CD4-positive, alpha-beta T cell treated with Interleukin-2 at 100 ng/mL for 4 hours (primary cell): ENCODE data around the gene YIPF4.
"Not testable (repeated sequence)": the region's sequence is repeated elsewhere in the genome, so short reads cannot be mapped to it uniquely, and the experiment has no call there.

Experiments used
- DNase-seq: peaks from one replicate; pipeline ENCODE4 v3.0.0-alpha.2; 2020; ENCODE audit warnings: low spot score

YIPF4 gene

GRCh38 chr2:32277674-32278477 is at the start of gene YIPF4:
Gene YIPF4, plus strand, starts transcription at chr2:32277904. Its CDS starts 252 bp downstream, at chr2:32278156.
- DNase-seq, result peak; percentile 94

DNA sequence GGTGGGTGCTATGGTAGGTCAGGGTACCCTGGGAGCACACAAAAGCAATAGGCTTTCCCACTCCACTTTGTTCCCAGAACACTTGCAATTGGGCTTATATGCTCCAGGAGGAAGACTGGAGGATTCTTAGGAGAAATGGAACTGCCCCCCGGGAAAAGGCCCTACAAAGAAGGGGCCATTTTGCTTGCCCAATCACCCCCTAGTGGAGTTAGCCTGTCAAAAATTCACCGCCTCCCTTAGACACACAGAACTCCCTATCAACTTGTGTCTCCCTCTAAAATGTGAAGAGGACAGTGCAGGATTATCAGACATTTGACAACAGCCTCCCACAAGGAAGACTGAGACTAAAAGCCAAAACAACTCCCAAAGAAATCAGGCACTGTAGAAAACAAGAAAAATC is 49.5 kb upstream of the YIPF4 start:
- DNase-seq, result no peak

DNA sequence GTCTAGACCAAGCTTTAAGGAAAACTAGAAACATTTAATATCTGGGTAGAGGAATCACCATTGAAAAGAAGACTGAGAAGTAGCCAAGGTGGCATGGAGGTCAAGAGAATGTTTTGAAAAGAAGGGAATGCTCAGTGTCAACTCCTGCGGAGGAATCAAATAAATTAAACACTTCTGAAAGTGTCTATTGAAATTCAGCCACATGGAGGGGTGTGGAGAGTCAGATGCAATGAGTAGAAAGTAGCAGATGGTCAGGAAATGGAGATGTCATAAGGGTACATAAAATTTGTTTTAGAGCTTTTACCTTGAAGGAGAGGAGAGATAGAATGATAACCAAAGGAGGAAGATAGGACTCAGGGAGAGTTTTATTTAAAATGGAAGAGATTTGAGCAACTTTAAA is 48.1 kb upstream of the YIPF4 start:
- no peak for DNase-seq

- no peak for DNase-seq
Observed at GRCh38 chr2:32231959-32232358, 45.7 kb upstream of the YIPF4 start.

DNA sequence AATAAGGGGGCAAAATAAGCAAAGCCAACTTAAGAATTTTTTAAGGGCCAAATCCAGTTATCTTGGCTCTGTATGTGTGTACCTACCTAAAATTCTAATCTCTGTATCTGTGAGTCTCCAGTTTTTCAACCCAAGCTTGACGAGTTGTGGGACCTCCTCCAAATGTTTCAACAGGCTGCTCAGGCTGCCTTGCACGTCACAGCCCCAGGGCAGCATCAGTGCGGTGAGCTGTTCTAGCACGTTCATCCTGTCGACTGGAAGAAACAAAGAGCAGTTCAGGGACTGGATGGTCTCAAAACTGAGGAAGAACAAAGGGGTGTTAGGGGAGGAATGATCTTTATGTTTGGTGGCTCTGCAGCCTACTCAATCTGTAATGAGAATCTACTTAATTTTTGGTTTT is 42.4 kb upstream of the YIPF4 start:
- no peak for DNase-seq

DNA sequence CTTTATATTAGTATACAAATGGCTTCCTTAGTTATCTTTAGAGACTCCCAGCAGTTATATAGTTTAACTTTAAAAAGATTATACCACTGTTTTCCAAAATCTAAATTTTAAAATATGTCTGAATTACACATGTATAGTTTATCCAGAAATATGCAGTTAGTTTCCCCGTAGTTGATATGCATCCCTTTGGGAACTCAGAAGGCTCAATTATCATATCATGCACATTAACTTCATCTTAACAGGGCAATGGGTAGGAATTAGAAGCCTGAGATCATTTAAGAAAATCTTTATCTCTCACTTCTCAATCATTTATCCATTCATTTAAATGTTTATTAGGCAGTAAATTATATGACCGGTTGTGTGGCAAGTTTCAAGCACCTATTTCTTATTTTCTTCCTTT is 40.2 kb upstream of the YIPF4 start:
- DNase-seq, result no peak

- no peak for DNase-seq
Observed at GRCh38 chr2:32237996-32238395, 39.7 kb upstream of the YIPF4 start.

GRCh38 chr2:32242331-32242730 is 35.4 kb upstream of the YIPF4 start:
- DNase-seq, result no peak

DNA sequence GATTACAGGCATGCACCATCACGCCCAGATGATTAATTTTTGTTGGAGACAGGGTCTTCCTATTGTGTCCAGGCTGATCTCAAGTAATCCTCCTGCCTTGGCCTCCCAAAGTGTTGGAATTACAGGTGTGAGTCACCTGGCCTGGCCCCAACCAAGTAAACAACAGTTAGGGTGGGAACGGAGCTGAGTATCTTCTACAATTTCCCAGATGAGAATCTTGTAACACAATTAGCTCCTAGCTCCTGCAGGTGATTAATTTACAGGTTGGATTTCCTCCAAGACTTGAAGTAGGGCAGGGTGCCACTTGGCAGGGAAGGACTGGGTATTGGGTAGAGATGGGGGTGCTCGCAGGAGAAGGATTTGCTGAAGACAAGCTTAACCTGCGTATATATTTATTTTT is 30.8 kb upstream of the YIPF4 start:
- no peak for DNase-seq

- no peak for DNase-seq
Observed at GRCh38 chr2:32248299-32248698, 29.4 kb upstream of the YIPF4 start.

GRCh38 chr2:32249731-32250236 is 27.9 kb upstream of the YIPF4 start:
- DNase-seq, result no peak

- DNase-seq, result no peak
Observed at GRCh38 chr2:32250290-32250689, 27.4 kb upstream of the YIPF4 start.

DNA sequence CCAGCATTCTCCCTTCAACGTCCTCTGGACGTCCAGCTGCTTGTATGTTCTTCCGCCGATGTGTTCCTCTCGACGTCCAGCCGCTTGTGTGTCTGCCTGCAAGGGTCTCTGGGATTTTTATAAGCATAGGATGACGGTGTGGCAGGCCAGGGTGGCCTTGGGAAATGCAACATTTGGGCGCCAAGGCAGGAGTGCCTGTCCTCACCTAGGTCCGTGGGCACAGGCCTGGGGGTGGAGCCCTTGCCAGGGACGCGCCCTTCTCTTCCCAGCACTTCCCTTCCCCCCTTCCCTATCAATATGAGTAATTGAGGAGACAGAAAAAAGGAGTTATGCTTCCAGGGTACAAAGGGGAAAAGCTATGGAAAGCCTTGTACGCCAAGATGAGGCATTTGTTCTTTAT is 19.5 kb upstream of the YIPF4 start:
- DNase-seq, result no peak

GRCh38 chr2:32260376-32260775 is 17.3 kb upstream of the YIPF4 start:
- DNase-seq, result no peak

DNA sequence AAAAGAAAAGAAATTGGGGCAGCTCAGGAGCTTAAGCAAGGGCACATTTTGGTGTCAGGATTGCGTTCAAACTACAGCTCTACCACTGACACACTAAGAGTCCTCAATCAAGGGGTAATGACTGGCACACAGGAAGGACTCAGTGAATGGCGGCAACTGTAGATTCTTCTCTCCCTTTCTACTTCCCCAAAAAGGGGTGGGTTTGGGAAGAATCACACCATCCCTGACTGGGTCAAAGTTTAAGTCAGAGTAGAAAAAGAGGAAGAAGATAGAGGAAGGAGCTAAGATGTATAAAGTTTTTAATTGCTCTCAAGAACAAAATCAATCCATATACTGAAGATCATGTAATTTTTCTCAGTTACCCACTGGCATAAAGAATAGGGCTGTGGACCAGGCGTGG is 15.6 kb upstream of the YIPF4 start:
- DNase-seq, result no peak

- peak; percentile 10 for DNase-seq
Observed at GRCh38 chr2:32264422-32265105, 13.1 kb upstream of the YIPF4 start, which contains the start of gene NLRC4. Gene NLRC4, minus strand, starts transcription at chr2:32264886. Its CDS starts 8,111 bp downstream, at chr2:32256775.

- no peak for DNase-seq
Observed at GRCh38 chr2:32271063-32271462, 6.6 kb upstream of the YIPF4 start.

DNA sequence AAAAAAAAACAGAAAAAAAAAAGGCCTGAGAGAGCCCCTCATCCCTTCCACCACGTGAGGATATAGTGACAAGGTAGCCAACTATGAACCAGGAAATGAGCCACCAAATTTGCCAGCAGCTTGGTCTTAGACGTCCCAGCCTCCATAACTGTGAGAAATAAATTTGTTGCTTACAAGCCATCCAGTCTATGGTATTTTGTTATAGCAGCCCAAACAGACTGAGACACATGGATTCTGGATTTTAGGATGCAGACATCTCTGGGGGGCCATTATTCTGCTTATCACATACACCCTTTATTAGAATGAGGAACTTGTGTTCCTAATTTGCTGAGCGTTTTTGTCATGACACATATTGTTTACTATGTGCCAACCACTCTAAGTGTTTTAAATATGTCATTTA is 5.4 kb upstream of the YIPF4 start:
- no peak for DNase-seq

- no peak for DNase-seq
Observed at GRCh38 chr2:32274289-32274688, 3.4 kb upstream of the YIPF4 start.

GRCh38 chr2:32275790-32276189 is 1.9 kb upstream of the YIPF4 start:
- not testable (repeated sequence) for DNase-seq

DNA sequence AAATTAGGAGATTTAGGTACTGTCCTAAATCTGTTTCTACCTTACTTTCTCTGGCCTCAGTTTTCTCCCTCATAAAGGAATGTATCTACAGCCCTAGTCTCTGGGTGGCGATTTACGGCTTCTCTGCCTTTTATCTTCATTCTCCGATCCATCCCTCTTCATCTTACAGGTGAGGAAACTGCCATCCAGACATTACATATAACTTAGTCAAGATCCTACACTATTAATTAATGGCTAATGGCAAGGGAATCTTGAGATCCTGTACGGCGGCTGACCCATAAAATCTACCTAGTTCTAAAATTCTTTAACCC is 386 bp upstream of the YIPF4 start:
- no peak for DNase-seq

GRCh38 chr2:32278478-32278853 is 762 bp downstream of the YIPF4 start:
- DNase-seq, result no peak

- no peak for DNase-seq
Observed at GRCh38 chr2:32284321-32284720, 6.6 kb downstream of the YIPF4 start.
